IPS-20b (cell line): Measurements from ENCODE around the gene CLP1.
"Not testable (repeated sequence)": the region's sequence is repeated elsewhere in the genome, so short reads cannot be mapped to it uniquely, and the experiment has no call there.

Source experiments
- H3K27ac ChIP-seq: one replicate; pipeline ENCODE4 v1.5.1; 2013; ENCODE audit warnings: low read length
- H3K27me3 ChIP-seq: 2 replicates; pipeline ENCODE4 v1.6.1; 2013; ENCODE audit warnings: mild to moderate bottlenecking, low read length, inconsistent platforms; ENCODE audit not compliant: insufficient read depth
- H3K36me3 ChIP-seq: 2 replicates; pipeline ENCODE4 v1.6.1; 2013; ENCODE audit warnings: low read depth, mild to moderate bottlenecking, inconsistent platforms, low read length, moderate library complexity; ENCODE audit not compliant: insufficient read depth
- H3K4me1 ChIP-seq: 2 replicates; pipeline ENCODE4 v1.6.1; 2013; ENCODE audit warnings: mild to moderate bottlenecking, control low read depth, inconsistent platforms, low read length, moderate library complexity; ENCODE audit not compliant: insufficient read depth
- H3K4me3 ChIP-seq: 2 replicates; pipeline ENCODE4 v1.5.1; 2013; ENCODE audit warnings: mild to moderate bottlenecking, low read length, inconsistent platforms
- H3K9ac ChIP-seq: 2 replicates; pipeline ENCODE4 v1.6.1; 2013; ENCODE audit warnings: low read depth, mild to moderate bottlenecking, inconsistent platforms, low read length, moderate library complexity
- H3K9me3 ChIP-seq: 2 replicates; pipeline ENCODE4 v1.6.1; 2013; ENCODE audit warnings: mild to moderate bottlenecking, low read depth, low read length, inconsistent platforms; ENCODE audit not compliant: insufficient read depth

Gene CLP1

GRCh38 chr11:57651408-57651807 is 6.2 kb upstream of the CLP1 start:
- Histone ChIP-seq H3K27ac (no peak overlapping the region), H3K27me3 (peaks cover 52% of the 10 kb centered on the region), H3K36me3 (no peaks in the 10 kb centered on the region)

GRCh38 chr11:57652230-57652629 is 5.3 kb upstream of the CLP1 start:
- not testable (repeated sequence) for H3K27ac ChIP-seq, H3K9ac ChIP-seq, H3K36me3 ChIP-seq, H3K4me3 ChIP-seq, H3K9me3 ChIP-seq
- Histone ChIP-seq H3K27me3 (peaks cover 58% of the 10 kb centered on the region), H3K4me1 (peaks cover 27% of the 10 kb centered on the region)

More at GRCh38 chr11:57651408-57651807, 6.2 kb upstream of the CLP1 start:
- H3K4me1 ChIP-seq: peaks cover 34% of the 10 kb centered on the region
- H3K4me3 ChIP-seq: no peak overlapping the region
- no peaks in the 10 kb centered on the region for H3K9me3 ChIP-seq
- no peak overlapping the region for H3K9ac ChIP-seq

- Histone ChIP-seq H3K9me3 (no peaks in the 10 kb centered on the region), H3K9ac (no peak overlapping the region), H3K27ac (no peak overlapping the region), H3K27me3 (peaks cover 58% of the 10 kb centered on the region), H3K4me1 (peaks cover 23% of the 10 kb centered on the region), H3K4me3 (no peak overlapping the region), H3K36me3 (no peaks in the 10 kb centered on the region)
Observed at GRCh38 chr11:57652662-57653061, 4.9 kb upstream of the CLP1 start.

DNA sequence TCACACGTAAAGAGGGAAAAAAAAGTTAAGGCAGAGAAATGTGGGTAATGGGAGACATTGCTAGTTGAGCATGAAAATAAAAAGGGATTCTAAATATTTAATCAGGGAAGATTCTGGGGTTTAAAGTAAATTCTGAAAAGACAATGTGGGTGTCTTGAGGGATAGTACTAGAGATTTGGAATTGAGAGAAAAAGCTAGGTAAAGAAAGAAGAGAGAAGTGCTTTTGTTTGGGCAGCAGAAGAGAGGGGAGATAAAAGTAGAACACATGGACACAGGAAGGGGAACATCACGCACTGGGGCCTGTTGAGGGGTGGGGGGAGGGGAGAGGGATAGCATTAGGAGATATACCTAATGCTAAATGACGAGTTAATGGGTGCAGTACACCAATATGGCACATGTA is 4.4 kb upstream of the CLP1 start:
- Histone ChIP-seq H3K9me3 (no peaks in the 10 kb centered on the region), H3K9ac (no peak overlapping the region), H3K27me3 (peaks cover 58% of the 10 kb centered on the region), H3K4me1 (peaks cover 19% of the 10 kb centered on the region), H3K36me3 (no peaks in the 10 kb centered on the region), H3K27ac (no peak overlapping the region), H3K4me3 (no peak overlapping the region)

- Histone ChIP-seq H3K9ac (peak overlapping the region; percentile 64), H3K27ac (no peak overlapping the region), H3K4me1 (peaks cover 7% of the 10 kb centered on the region; the same call in 1 of the 2 replicates)
Observed at GRCh38 chr11:57656885-57657193, 723 bp upstream of the CLP1 start.

GRCh38 chr11:57658023-57658361 is 430 bp downstream of the CLP1 start:
- H3K27ac ChIP-seq: no peak overlapping the region

More at GRCh38 chr11:57656885-57657193, 723 bp upstream of the CLP1 start:
- Histone ChIP-seq H3K4me3 (peak overlapping the region; percentile 95), H3K27me3 (peaks cover 39% of the 10 kb centered on the region; the same call in 1 of the 2 replicates), H3K9me3 (no peaks in the 10 kb centered on the region), H3K36me3 (peaks cover 27% of the 10 kb centered on the region)

GRCh38 chr11:57659669-57660068 is 2.1 kb downstream of the CLP1 start:
- Histone ChIP-seq H3K27me3 (peaks cover 13% of the 10 kb centered on the region; the same call in 1 of the 2 replicates), H3K4me1 (0 out of 2 replicates have a peak, but pooled peaks cover 2% of the 10 kb centered on the region), H3K4me3 (no peak overlapping the region), H3K36me3 (peaks cover 35% of the 10 kb centered on the region), H3K27ac (no peak overlapping the region), H3K9me3 (no peaks in the 10 kb centered on the region), H3K9ac (no peak overlapping the region)

More at GRCh38 chr11:57658023-57658361, 430 bp downstream of the CLP1 start:
- peaks cover 35% of the 10 kb centered on the region for H3K36me3 ChIP-seq
- peaks cover 5% of the 10 kb centered on the region; the same call in 1 of the 2 replicates for H3K4me1 ChIP-seq
- peaks cover 28% of the 10 kb centered on the region; the same call in 1 of the 2 replicates for H3K27me3 ChIP-seq
- no peaks in the 10 kb centered on the region for H3K9me3 ChIP-seq
- peak overlapping the region; percentile 85 for H3K9ac ChIP-seq
- H3K4me3 ChIP-seq: peak overlapping the region; percentile 95

DNA sequence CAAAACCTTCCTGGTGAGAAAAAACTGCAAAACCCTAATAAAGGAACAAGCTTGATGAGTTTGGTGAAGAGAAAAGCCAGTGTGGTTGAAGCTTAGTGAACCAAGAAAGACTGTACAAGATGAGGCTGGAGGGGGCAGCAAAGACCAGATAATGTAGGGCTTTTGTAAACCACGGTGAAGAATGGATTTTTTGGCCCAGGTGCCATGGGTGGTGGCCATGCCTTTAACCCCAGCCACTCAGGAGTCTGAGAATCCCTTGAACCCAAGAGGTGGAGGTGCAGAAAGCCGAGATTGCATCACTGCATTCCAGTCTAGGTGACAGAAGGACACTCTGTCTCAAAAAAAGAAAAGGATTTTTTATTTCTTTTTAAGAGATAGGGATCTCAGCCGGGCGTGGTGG is 5.3 kb downstream of the CLP1 start:
- Histone ChIP-seq H3K27me3 (no peaks in the 10 kb centered on the region), H3K9me3 (no peaks in the 10 kb centered on the region), H3K27ac (no peak overlapping the region), H3K36me3 (peaks cover 35% of the 10 kb centered on the region), H3K4me1 (0 out of 2 replicates have a peak, but pooled peaks cover 2% of the 10 kb centered on the region), H3K9ac (no peak overlapping the region), H3K4me3 (no peak overlapping the region)

- Histone ChIP-seq H3K4me3 (no peak overlapping the region), H3K4me1 (no peaks in the 10 kb centered on the region), H3K27me3 (no peaks in the 10 kb centered on the region), H3K9ac (no peak overlapping the region), H3K36me3 (peaks cover 35% of the 10 kb centered on the region), H3K27ac (no peak overlapping the region), H3K9me3 (no peaks in the 10 kb centered on the region)
Observed at GRCh38 chr11:57663975-57664374, 6.4 kb downstream of the CLP1 start.

GRCh38 chr11:57667117-57667735 is 9.7 kb downstream of the CLP1 start:
- Histone ChIP-seq H3K9ac (peak overlapping the region; percentile 99), H3K9me3 (no peaks in the 10 kb centered on the region), H3K27me3 (no peaks in the 10 kb centered on the region), H3K27ac (peak overlapping the region; percentile 95), H3K4me1 (no peaks in the 10 kb centered on the region), H3K36me3 (peaks cover 16% of the 10 kb centered on the region), H3K4me3 (peak overlapping the region; percentile 99)

- H3K9me3 ChIP-seq: no peaks in the 10 kb centered on the region
- peak within 1 kb of the TSS; percentile 99 for H3K9ac ChIP-seq
- H3K27ac ChIP-seq: peak within 1 kb of the TSS; percentile 95
- H3K36me3 ChIP-seq: peaks cover 17% of the 10 kb centered on the region
- H3K27me3 ChIP-seq: no peaks in the 10 kb centered on the region
- H3K4me1 ChIP-seq: no peaks in the 10 kb centered on the region; the same call in 1 of the 2 replicates
- H3K4me3 ChIP-seq: peak within 1 kb of the TSS; percentile 99
Observed at GRCh38 chr11:57667736-57668433, 10.3 kb downstream of the CLP1 start, which contains the start of gene ZDHHC5. TSS of gene ZDHHC5 (plus strand) at chr11:57668114. CDS start at chr11:57673091, 4,977 bp downstream.

GRCh38 chr11:57668434-57668782 is 10.8 kb downstream of the CLP1 start:
- Histone ChIP-seq H3K27ac (peak overlapping the region; percentile 95), H3K36me3 (peaks cover 22% of the 10 kb centered on the region), H3K9ac (peak overlapping the region; percentile 99), H3K27me3 (no peaks in the 10 kb centered on the region), H3K4me3 (peak overlapping the region; percentile 99), H3K4me1 (peaks cover 4% of the 10 kb centered on the region; the same call in 1 of the 2 replicates), H3K9me3 (no peaks in the 10 kb centered on the region)
